HepG2 (cell line): ENCODE results near the gene THAP5. TPM values are rescaled to one million over a fixed set of nuclear protein-coding genes. Genes with fewer than 3 reads are reported as not detected.
A peak's percentile ranks its signal among the peaks of the same experiment; 100 is the strongest.

Experiments used
- AHDC1 ChIP-seq: sonication (generic); formaldehyde crosslinking; IDR thresholded peaks from 2 replicates; pipeline ENCODE4 v1.5.1; 2020; ENCODE audit warnings: mild to moderate bottlenecking, missing genetic modification reagents, borderline replicate concordance
- HMGA1 ChIP-seq: sonication (generic); formaldehyde crosslinking; conservative IDR thresholded peaks from 2 replicates; pipeline ENCODE4 v1.4.0; 2020; ENCODE audit warnings: missing genetic modification reagents
- HNF1A ChIP-seq, 2 experiments: sonication (generic) in 1 of 2; formaldehyde crosslinking in 1 of 2; IDR thresholded peaks; 2 replicates each; pipeline versions ENCODE4 v1.4.0 to v1.6.1; 2016 to 2020; ENCODE audit warnings: borderline replicate concordance in 1 of 2, low read depth in 1 of 2, mild to moderate bottlenecking in 1 of 2, missing genetic modification reagents in 1 of 2
- SNAPC4 ChIP-seq: sonication (generic); formaldehyde crosslinking; IDR thresholded peaks from 2 replicates; pipeline ENCODE4 v1.4.0; 2020; ENCODE audit warnings: mild to moderate bottlenecking, missing genetic modification reagents
- SRSF4 ChIP-seq: fragments of 200-400 bp; formaldehyde crosslinking; IDR thresholded peaks from one replicate; pipeline ENCODE4 v1.6.1; 2018; ENCODE audit warnings: mild to moderate bottlenecking, low read depth, low read length, moderate library complexity; ENCODE audit not compliant: poor library complexity, severe bottlenecking
- TCF7L2 ChIP-seq: IDR thresholded peaks from 2 replicates; pipeline ENCODE4 v1.6.1; 2011; ENCODE audit warnings: mild to moderate bottlenecking, low read depth, low read length, moderate library complexity
- ZMAT5 ChIP-seq: sonication (generic); formaldehyde crosslinking; IDR thresholded peaks from 2 replicates; pipeline ENCODE4 v1.5.0; 2020; ENCODE audit warnings: mild to moderate bottlenecking, low read depth, missing genetic modification reagents, borderline replicate concordance
- ZNF362 ChIP-seq: sonication (generic); formaldehyde crosslinking; IDR thresholded peaks from 2 replicates; pipeline ENCODE4 v1.4.0; 2020; ENCODE audit warnings: missing genetic modification reagents, mild to moderate bottlenecking, borderline replicate concordance
- ZNF83 ChIP-seq: sonication (generic); formaldehyde crosslinking; IDR thresholded peaks from 2 replicates; pipeline ENCODE4 v1.4.0; 2020; ENCODE audit warnings: missing genetic modification reagents, mild to moderate bottlenecking, borderline replicate concordance
- polyA plus RNA-seq, 8 experiments: library from polyadenylated mRNA; depleted of rRNA in 3 of 8; stranded (reverse) in 7 of 8; unstranded in 1 of 8; fragments of >200 nt; fragmentation: Illumina TruSeq in 4 of 8; extraction: Trizol in 4 of 8; gene quantifications; 2 replicates each; pipeline versions ENCODE4 v1.2.1 to v1.2.3, GENCODE V29; 2011 to 2016; ENCODE audit warnings: low read depth in 4 of 8, missing spikeins in 1 of 8, mixed read lengths in 1 of 8; ENCODE audit not compliant: insufficient read depth in 1 of 8
- total RNA-seq, 5 experiments: library from RNA; depleted of rRNA; stranded (reverse); fragments of >200 nt; fragmentation: Illumina TruSeq; extraction: Trizol; gene quantifications; 2 replicates each; pipeline ENCODE4 v1.2.3, GENCODE V29; 2016; ENCODE audit warnings: low read depth in 1 of 5

Gene THAP5
- total and polyA plus RNA-seq, 2 of the 13 experiments (the other 11 are each of a cell fraction or from before 2014, with no cell fraction given): 3.6 to 11.8 TPM

- peak; percentile 21; the same call in 1 of the 2 replicates for TF ChIP-seq ZNF362 (CRISPR knock-in tag)
- TF ChIP-seq ZMAT5 (CRISPR knock-in tag): no peak
- no peak for TF ChIP-seq TCF7L2
- TF ChIP-seq AHDC1: peak; percentile 68; the same call in 1 of the 2 replicates
- no peak for TF ChIP-seq ZNF83 (CRISPR knock-in tag)
- no peak for TF ChIP-seq HNF1A (IDR thresholded peaks at IDR 0.05; ENCODE audit: low read depth)
- TF ChIP-seq HNF1A (CRISPR knock-in tag; IDR thresholded peaks at IDR 0.05; ENCODE audit: borderline replicate concordance): peak; percentile 73; the same call in 1 of the 2 replicates
- no peak for TF ChIP-seq HMGA1 (CRISPR knock-in tag)
- TF ChIP-seq SNAPC4 (CRISPR knock-in tag): no peak
- TF ChIP-seq SRSF4: no peak
These were observed 43.3 kb downstream of the THAP5 start, which contains the start of gene PNPLA8 (continued) for GRCh38 chr7:108525985-108526767.
